ENCODE data around the gene CYLD.

CYLD gene

GRCh38 chr16:50711862-50712559, 29.9 kb upstream of the CYLD start:
- DNase-seq: no peak

GRCh38 chr16:50712560-50712898, 29.4 kb upstream of the CYLD start:
- no peak for DNase-seq

GRCh38 chr16:50712956-50713355, 28.9 kb upstream of the CYLD start:
- no peak for DNase-seq

- DNase-seq: no peak
These were observed 24.8 kb upstream of the CYLD start for GRCh38 chr16:50717091-50717490.

- no peak for DNase-seq
These were observed 24.4 kb upstream of the CYLD start for GRCh38 chr16:50717494-50717893.

- DNase-seq: no peak
These were observed 23.7 kb upstream of the CYLD start for GRCh38 chr16:50718061-50718760.

- no peak for DNase-seq
These were observed 23.0 kb upstream of the CYLD start for GRCh38 chr16:50718761-50719400.

- no peak for DNase-seq
These were observed 22.2 kb upstream of the CYLD start for GRCh38 chr16:50719401-50720337.

GRCh38 chr16:50721549-50722404, 20.1 kb upstream of the CYLD start:
- no peak for DNase-seq

GRCh38 chr16:50722405-50722737, 19.5 kb upstream of the CYLD start:
- DNase-seq: no peak

- no peak for DNase-seq
These were observed 18.9 kb upstream of the CYLD start for GRCh38 chr16:50722960-50723359.

- DNase-seq: no peak
These were observed 17.6 kb upstream of the CYLD start for GRCh38 chr16:50724306-50724705.

- no peak for DNase-seq
These were observed 10.5 kb upstream of the CYLD start for GRCh38 chr16:50731130-50731988.

- no peak for DNase-seq
These were observed 9.7 kb upstream of the CYLD start for GRCh38 chr16:50731989-50732832.

GRCh38 chr16:50733468-50733867, 8.4 kb upstream of the CYLD start:
- no peak for DNase-seq

- peak; percentile 87 to 97 for DNase-seq
These were observed 6.2 kb upstream of the CYLD start for GRCh38 chr16:50735629-50736122.

- DNase-seq: no peak
These were observed 5.4 kb upstream of the CYLD start for GRCh38 chr16:50736448-50736847.

- DNase-seq: no peak
These were observed 4.4 kb upstream of the CYLD start for GRCh38 chr16:50737420-50737959.

GRCh38 chr16:50739031-50739430, 2.9 kb upstream of the CYLD start:
- DNase-seq: no peak

- DNase-seq: peak; percentile 38 to 74
These were observed 1.1 kb upstream of the CYLD start for GRCh38 chr16:50740736-50741135.

All from inflammatory macrophage treated with lipopolysaccharide for 1 hour (primary cell).